Pancreas (tissue), 10 donors: ENCODE data around the gene GALNT15. TPM values are rescaled to one million over a fixed set of nuclear protein-coding genes. Genes with fewer than 3 reads are reported as not detected.

ENCODE experiments used
- ATAC-seq, 4 donors: fragments of 200-7000 bp; cut with Tn5 transposase; one replicate each; pipeline versions ENCODE4 v1.8.0 to v1.9.1; 2020; ENCODE audit warnings: mild to moderate bottlenecking in 4 of 4, moderate library complexity in 4 of 4
- DNase-seq, 6 donors: peaks; one replicate each; pipeline ENCODE4 v3.0.0-alpha.2; 2020
- FAIRE-seq: peaks from 2 replicates; lab custom pipeline; 2012; peaks lifted over from hg19 to GRCh38; lab: Jason Lieb, UNC
- H3K27ac ChIP-seq, 4 donors: fragments of 200-600 bp; sonication (generic); 1 replicate in 3 of 4; 2 replicates in 1 of 4; pipeline versions ENCODE4 v1.5.0 to v1.8.0; 2020
- H3K27me3 ChIP-seq, 4 donors: fragments of 200-600 bp; one replicate each; pipeline ENCODE4 v1.8.0; 2021
- H3K36me3 ChIP-seq, 3 donors: fragments of 200-600 bp; sonication (generic) in 1 of 3; one replicate each; pipeline versions ENCODE4 v1.5.0 to v1.8.0; 2020 to 2021
- H3K4me1 ChIP-seq, 3 donors: fragments of 200-600 bp; one replicate each; pipeline ENCODE4 v1.8.0; 2021
- H3K4me3 ChIP-seq, 4 donors: fragments of 200-600 bp; sonication (generic) in 2 of 4; one replicate each; pipeline versions ENCODE4 v1.5.0 to v1.8.0; 2020 to 2021
- H3K9me3 ChIP-seq, 4 donors: fragments of 200-600 bp; one replicate each; pipeline ENCODE4 v1.8.0; 2021
- WGBS, 2 donors: extraction: QIAGEN DNeasy Blood & Tissue Kit; methylation state at CpG; one replicate each; pipeline ENCODE4 v1.1.7; 2013; 5-methylcytosine and 5-hydroxymethylcytosine counted together
- intact Hi-C, 3 donors: fragments of 100-400 bp; cut with DNase I; formaldehyde crosslinking; loops; one replicate each; pipeline versions ENCODE4 v1.11.1 to v1.14.2; 2022
- polyA plus RNA-seq, 2 donors: library from polyadenylated mRNA; stranded (reverse); fragments of 200-250 nt; gene quantifications; one replicate each; pipeline ENCODE4 v1.2.3, GENCODE V29; 2013
- total RNA-seq, 6 donors: library from RNA; stranded (reverse); fragmentation: NEBNext Ultra II Directional in 4 of 6; extraction: Animal tissue kit (Norgen Biotek cat#: 25700) in 4 of 6; gene quantifications; one replicate each; pipeline versions ENCODE4 v1.2.1 to v1.2.4, GENCODE V29; 2021 to 2023
- TF ChIP-seq, protein P1 (sequence below), 4 donors: fragments of 200-600 bp; sonication (generic) in 3 of 4; IDR thresholded peaks; one replicate each; pipeline versions ENCODE4 v1.5.0 to v1.8.0; 2021; ENCODE audit warnings: antibody characterized with exemption in 4 of 4
- donor health status: healthy with polysubstance abuse.
- donor health status: DM: no; HTN: no; CAD: no; lungs with moderate emphysema.
- donor health status: DM: no; HTN: no; CAD: no.
- donor health status: control.
- donor health status: control.
- donor health status: Bipolar disorder and iron deficiency.
- donor health status: DM: yes; HTN: yes; CAD: no.
- donor health status: DM: no; HTN: no; CAD: no.
- donor health status: DM: no; HTN: no; CAD: no.
- donor health status: DM: yes; HTN: yes; CAD: no.

GALNT15 gene
- total and polyA plus RNA-seq, 8 donors, result 0.78 to 5.6 (median 2.6) TPM

DNA sequence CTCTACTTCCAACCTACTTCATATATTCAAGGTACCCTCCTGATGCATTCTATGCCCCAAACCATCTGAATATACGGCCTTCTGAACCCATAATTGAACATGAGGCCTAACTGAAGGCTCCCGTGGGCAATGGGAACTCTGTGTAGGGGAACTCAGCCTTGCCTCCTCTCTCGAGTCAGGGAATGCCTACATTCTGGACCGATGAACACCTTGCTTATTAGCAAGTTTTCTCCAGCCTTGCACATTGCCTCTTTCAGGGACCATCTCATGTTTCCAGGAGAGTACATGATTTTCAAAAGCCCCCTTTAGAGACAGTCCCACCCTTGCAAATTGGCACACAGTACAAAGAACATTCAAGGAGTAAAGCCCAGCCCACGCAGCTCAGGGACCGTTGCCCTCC is 26.3 kb upstream of the GALNT15 start:
- intact Hi-C loops, result no loop called here
- TF ChIP-seq, protein P1, sequence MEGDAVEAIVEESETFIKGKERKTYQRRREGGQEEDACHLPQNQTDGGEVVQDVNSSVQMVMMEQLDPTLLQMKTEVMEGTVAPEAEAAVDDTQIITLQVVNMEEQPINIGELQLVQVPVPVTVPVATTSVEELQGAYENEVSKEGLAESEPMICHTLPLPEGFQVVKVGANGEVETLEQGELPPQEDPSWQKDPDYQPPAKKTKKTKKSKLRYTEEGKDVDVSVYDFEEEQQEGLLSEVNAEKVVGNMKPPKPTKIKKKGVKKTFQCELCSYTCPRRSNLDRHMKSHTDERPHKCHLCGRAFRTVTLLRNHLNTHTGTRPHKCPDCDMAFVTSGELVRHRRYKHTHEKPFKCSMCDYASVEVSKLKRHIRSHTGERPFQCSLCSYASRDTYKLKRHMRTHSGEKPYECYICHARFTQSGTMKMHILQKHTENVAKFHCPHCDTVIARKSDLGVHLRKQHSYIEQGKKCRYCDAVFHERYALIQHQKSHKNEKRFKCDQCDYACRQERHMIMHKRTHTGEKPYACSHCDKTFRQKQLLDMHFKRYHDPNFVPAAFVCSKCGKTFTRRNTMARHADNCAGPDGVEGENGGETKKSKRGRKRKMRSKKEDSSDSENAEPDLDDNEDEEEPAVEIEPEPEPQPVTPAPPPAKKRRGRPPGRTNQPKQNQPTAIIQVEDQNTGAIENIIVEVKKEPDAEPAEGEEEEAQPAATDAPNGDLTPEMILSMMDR (IDR thresholded peaks at IDR 0.05), result no peak
- H3K4me1 ChIP-seq, result no peaks in the 10 kb centered on the region
- H3K27me3 ChIP-seq, result no peaks in the 10 kb centered on the region
- ATAC-seq (no peak), DNase-seq (no peak), FAIRE-seq (no peak)
- H3K27ac ChIP-seq, result no peak overlapping the region
- 74 to 88% methylated on average over 6 of the region's 6 CpGs for WGBS, 2 donors
- no peaks in the 10 kb centered on the region for H3K36me3 ChIP-seq
- no peak overlapping the region for H3K4me3 ChIP-seq
- no peaks in the 10 kb centered on the region for H3K9me3 ChIP-seq

DNA sequence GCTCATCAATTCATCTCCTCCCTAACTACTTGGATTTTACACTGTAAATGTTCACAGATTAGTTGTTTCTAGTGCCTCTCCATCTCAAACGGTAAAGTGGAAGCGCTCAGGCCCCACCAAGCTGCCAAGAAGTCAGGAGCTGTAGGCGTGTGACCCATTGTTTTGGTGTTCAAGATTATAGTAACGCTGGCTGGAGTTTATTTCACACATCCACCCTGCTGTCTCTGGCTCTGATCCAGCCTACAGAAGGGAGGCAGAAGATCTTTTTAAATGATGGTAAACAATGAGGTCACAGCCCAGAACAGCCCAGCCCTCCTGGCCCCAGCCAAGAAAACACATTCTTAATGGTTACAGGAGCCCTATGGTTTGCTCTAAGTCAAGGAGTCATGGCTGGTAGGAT is 25.7 kb upstream of the GALNT15 start:
- Histone ChIP-seq H3K4me3 (no peak overlapping the region), H3K9me3 (no peaks in the 10 kb centered on the region), H3K4me1 (no peaks in the 10 kb centered on the region), H3K27ac (no peak overlapping the region), H3K36me3 (no peaks in the 10 kb centered on the region), H3K27me3 (no peaks in the 10 kb centered on the region)
- ATAC-seq (peak in 3 of 4 donors; percentile 20 to 67 (median 36)), DNase-seq (peak in 1 of 6 donors; percentile 20), FAIRE-seq (no peak)
- intact Hi-C loops, result no loop called here
- TF ChIP-seq, protein P1 (IDR thresholded peaks at IDR 0.05), result no peak
- 66 to 73% methylated on average over 4 of the region's 4 CpGs for WGBS, 2 donors

DNA sequence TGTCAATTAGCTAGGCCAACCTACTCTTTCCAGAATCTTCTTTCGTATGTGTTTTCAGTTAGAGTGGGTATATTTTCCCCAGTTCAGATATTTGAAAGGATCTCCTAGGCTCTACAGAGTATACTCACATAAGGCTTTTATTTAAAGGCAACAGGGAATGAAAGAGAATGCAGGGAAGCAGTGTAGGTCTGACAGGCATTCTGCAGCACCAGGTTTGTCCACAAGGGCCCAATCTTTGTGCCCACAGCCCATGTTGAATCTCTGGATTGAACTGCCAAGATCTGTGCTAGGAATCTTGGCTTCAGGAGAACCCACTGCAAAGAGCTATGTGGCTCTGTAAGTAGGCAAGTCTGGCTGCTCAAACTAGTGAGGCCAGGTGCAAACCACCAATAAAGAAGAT is 24.2 kb upstream of the GALNT15 start:
- Histone ChIP-seq H3K4me1 (no peaks in the 10 kb centered on the region), H3K36me3 (no peaks in the 10 kb centered on the region), H3K4me3 (no peak overlapping the region), H3K27me3 (no peaks in the 10 kb centered on the region), H3K9me3 (no peaks in the 10 kb centered on the region), H3K27ac (no peak overlapping the region)
- intact Hi-C loops, result no loop called here
- FAIRE-seq (no peak), DNase-seq (no peak), ATAC-seq (no peak)
- 82 to 92% methylated on average over 1 of the region's 1 CpG for WGBS, 2 donors
- TF ChIP-seq, protein P1 (IDR thresholded peaks at IDR 0.05), result no peak

DNA sequence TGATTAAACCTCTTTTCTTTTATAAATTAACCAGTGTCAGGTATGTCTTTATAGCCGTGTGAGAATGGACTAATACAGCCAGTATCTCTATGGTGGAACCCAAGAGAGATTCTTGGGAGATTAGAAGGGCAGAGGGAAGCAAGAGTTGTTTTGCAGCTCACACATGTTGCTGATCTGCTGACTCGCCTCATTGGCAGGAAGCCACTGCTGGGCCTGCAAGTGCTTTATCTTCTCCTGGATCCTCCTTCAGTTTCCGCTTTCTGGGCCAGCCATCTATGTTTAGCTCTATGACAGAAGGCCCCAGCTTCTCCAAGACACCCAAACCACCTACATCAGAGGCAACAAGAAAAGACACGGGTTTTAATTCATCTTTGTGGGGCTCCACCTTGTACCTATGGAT is 23.4 kb upstream of the GALNT15 start:
- intact Hi-C loops, result no loop called here
- TF ChIP-seq, protein P1 (IDR thresholded peaks at IDR 0.05), result no peak
- WGBS, 2 donors, result 68 to 72% methylated on average over 4 of the region's 4 CpGs
- Histone ChIP-seq H3K27ac (no peak overlapping the region), H3K27me3 (no peaks in the 10 kb centered on the region), H3K4me3 (no peak overlapping the region), H3K36me3 (no peaks in the 10 kb centered on the region), H3K4me1 (no peaks in the 10 kb centered on the region), H3K9me3 (no peaks in the 10 kb centered on the region)
- no peak for FAIRE-seq
- peak in 2 of 6 donors; percentile 34 to 35 for DNase-seq
- peak in 2 of 4 donors; percentile 55 to 77 for ATAC-seq

DNA sequence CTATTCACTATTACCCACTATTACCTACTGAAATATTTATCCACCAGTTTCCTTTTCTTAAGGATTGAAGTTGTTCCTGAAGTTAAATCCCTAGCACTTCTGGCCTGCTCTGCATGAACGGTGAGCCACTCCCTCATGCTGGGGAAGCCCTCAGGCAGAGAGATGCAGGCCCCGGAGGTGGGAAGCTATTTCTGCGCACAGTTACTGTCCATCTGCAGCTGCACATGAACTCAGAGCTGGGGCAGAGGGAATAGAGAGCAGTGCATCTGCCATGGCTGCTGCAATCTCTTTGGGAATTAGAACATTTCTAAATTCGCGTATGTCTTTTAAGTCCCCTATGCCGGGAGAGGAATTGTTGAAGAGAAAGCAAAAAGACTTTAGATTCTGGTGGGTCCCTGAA is 6.3 kb upstream of the GALNT15 start:
- TF ChIP-seq, protein P1 (IDR thresholded peaks at IDR 0.05), result no peak
- Histone ChIP-seq H3K27ac (no peak overlapping the region), H3K4me1 (no peaks in the 10 kb centered on the region), H3K36me3 (no peaks in the 10 kb centered on the region), H3K9me3 (no peaks in the 10 kb centered on the region), H3K27me3 (no peaks in the 10 kb centered on the region), H3K4me3 (no peak overlapping the region)
- FAIRE-seq, result no peak
- 83 to 86% methylated on average over 6 of the region's 6 CpGs for WGBS, 2 donors
- ATAC-seq, result no peak
- intact Hi-C loops, result no loop called here
- DNase-seq, result no peak
